G401.6 (cell line): ENCODE results near the gene ALDH2.
"Not testable (repeated sequence)": the region's sequence is repeated elsewhere in the genome, so short reads cannot be mapped to it uniquely, and the experiment has no call there.

Experiments
- FAIRE-seq: peaks from 2 replicates; lab custom pipeline; 2012; peaks lifted over from hg19 to GRCh38; lab: Jason Lieb, UNC

The ALDH2 gene

DNA sequence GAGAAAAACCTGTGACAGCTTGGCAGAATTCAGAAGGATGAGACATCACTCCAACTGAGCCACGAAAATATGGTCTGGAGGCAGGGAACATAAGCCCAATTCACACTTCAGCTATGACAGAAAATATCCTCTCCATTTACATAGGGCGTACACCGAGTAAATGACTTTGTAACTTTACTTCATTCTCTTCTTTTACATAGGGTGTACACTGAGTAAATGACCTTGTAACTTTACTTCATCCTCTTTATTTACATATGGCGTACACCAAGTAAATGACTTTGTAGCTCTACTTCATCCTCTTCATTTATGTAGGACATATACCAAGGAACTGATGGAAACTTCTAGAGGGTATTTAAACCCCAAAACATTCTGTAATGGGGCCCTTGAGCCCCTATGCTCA is 61.2 kb downstream of the ALDH2 start:
- no peak for FAIRE-seq

DNA sequence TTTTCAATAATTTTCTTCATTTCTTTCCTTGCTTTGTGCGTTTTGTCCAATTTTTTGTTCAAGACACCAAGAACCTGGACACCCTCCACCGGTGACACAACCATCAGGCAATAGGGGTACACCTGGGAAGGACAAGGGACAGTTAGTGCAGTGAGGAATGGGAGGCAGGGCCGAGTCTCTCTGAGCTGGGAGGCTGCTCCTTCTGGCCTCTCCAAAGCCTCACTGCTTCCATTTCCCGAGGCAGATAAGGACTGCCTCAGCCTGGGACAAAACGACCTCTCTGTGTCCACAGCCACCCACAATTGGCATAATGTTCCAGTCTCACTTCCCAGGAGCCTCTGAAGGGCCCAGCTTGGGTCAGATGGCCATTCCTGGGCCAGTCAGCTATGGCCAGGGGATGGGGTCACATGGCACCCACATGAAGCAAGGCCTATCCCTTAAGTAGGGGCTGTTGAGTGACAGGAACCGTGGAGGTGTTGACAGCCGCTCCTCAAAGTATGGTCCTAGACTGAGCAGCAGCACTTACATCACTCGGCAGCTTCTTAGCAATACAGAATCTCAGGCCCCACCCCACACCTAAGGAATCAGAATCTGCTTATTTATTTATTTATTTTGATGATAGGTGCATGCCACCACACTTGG is 61.7 kb downstream of the ALDH2 start:
- no peak for FAIRE-seq

DNA sequence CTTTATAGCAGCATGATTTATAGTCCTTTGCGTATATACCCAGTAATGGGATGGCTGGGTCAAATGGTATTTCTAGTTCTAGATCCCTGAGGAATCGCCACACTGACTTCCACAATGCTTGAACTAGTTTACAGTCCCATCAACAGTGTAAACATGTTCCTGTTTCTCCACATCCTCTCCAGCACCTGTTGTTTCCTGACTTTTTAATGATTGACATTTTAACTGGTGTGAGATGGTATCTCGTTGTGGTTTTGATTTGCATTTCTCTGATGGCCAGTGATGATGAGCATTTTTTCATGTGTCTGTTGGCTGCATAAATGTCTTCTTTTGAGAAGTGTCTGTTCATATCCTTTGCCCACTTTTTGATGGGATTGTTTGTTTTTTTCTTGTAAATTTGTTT is 62.9 kb downstream of the ALDH2 start:
- FAIRE-seq, result not testable (repeated sequence)

DNA sequence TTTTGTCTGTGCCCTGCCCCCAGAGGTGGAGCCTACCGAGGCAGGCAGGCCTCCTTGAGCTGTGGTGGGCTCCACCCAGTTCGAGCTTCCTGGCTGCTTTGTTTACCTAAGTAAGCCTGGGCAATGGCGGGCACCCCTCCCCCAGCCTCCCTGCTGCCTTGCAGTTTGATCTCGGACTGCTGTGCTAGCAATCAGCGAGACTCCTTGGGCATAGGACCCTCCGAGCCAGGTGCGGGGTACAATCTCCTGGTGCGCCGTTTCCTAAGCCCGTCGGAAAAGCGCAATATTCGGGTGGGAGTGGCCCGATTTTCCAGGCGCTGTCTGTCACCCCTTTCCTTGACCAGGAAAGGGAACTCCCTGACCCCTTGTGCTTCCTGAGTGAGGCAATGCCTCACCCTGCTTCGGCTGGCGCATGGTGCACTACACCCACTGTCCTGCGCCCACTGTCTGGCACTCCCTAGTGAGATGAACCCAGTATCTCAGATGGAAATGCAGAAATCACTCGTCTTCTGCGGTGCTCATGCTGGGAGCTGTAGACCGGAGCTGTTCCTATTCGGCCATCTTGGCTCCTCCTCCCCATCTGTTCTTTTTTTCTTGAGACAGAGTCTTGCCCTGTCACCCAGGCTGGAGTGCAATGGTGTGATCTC is 68.1 kb downstream of the ALDH2 start:
- FAIRE-seq, result not testable (repeated sequence)

DNA sequence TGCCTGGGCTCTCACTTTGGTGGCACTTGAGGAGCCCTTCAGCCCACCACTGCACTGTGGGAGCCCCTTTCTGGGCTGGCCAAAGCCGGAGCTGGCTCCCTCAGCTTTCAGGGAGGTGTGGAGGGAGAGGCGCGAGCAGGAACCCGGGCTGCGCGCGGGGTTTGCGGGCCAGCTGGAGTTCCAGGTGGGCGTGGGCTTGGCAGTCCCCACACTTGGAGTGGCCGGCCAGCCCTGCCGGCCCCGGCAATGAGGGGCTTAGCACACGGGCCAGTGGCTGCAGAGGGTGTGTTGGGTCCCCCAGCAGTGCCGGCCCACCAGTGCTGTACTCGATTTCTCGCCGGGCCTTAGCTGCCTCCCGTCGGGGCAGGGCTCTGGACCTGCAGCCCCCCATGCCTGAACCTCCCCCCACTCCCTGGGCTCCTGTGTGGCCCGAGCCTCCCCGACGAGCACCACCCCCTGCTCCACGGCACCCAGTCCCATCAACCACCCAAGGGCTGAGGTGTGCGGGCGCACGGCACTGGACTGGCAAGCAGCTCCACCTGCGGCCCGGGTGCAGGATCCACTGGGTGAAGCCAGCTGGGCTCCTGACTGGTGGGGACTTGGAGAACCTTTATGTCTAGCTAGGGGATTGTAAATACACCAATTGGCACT is 68.9 kb downstream of the ALDH2 start:
- FAIRE-seq, result not testable (repeated sequence)

DNA sequence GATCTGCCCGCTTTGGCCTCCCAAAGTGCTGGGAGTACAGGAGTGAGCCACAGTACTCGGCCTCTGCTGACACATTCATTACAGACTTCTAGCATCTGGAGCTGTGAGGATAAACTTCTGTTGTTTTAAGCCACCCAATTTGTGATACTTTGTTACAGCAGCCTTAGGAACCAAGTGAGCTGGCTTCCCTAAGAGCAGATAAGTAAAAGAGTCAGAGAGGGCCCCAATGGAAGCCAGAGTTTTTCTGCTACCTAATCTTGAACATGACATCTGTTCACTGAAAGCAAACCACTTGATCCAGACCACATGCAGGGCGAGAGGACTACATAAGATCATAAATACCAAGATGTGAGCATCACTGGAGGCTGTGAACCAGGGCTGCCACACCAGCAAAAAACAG is 71.6 kb downstream of the ALDH2 start:
- no peak for FAIRE-seq

DNA sequence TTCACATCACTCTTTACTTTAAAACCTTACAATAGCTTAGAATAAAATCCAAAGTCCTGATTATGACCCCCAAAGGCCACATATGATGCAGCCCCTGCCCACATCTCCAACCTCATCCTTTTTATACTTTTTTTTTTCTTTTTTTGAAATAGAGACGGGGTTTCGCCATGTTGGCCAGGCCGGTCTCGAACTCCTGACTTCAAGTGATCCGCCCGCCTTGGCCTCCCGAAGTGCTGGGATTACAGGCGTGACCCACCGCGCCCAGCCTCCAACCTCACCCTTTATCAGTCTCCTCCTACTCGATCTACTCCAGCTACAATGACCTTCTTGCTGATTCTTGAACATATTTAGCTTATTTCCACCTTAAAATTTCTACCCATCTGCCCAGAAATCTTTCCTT is 74.1 kb downstream of the ALDH2 start:
- no peak for FAIRE-seq

DNA sequence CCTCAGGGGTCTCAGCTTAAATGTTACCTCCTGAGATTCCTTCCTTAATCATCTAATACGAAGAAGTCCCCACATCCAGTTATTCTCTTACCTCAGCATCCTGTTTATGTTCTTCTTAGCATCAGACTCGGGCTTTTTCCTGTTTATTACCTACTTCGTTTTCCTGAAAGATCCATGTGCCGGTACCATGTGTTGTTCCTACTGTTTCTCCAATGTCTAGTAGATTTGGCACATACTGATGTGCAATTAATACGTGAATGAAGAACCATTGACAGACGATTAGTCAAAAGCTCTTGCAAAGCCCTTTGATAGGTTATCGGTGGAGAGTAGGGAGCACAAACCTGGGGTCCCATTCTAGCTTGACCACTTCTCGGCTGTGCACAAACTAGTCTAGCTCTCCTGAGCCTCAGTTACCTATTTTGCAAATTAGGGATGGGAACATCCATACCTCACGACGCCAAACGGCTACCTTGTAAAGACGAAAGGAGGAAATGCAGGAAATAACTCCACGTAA is 74.6 kb downstream of the ALDH2 start:
- FAIRE-seq, result no peak

DNA sequence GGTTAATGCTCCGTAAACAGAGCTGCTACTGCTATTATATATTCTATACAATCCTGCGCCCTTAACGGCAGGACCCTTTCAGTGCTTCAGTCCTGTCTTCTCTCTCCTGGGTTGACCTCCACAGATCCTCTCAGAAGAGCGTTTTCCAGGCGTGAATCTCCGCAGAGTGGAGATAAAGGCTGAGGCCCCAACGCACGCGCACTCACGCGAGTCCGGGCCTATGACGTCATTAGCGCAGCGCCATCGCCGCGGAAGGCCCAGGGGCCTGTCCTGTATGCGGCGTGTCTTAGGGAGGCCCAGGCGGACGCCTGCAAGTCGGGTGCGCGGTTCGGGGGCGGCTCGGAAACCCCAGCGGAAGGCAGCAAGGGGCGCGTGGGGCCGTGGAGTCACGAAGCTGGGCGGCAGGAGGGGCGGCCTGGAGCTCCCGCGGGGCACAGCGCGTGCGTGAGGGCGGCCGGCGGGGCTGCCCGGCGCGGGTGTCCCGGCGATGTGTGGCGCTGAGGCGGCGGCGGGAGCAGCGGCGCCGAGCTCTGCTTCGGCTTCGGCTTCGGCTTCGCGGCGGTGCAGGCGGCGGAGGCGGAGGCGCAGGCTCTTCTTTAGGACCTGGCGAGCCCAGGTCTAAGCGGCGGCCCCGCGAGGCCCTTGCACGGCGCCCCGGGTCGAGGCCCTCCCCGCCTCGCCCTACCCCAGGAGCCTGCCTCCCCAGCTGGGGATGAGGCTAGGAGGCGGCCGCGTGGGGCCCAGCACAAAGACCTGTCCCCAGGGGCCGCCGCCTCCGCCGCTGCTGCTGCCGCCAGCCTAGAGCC is 75.2 kb downstream of the ALDH2 start, which contains the start of gene MAPKAPK5:
TSS of gene MAPKAPK5 (plus strand) at position 479 of the 806 bp plus-strand sequence. CDS start 506 bp downstream, outside the sequence.
- peak; percentile 40 for FAIRE-seq

DNA sequence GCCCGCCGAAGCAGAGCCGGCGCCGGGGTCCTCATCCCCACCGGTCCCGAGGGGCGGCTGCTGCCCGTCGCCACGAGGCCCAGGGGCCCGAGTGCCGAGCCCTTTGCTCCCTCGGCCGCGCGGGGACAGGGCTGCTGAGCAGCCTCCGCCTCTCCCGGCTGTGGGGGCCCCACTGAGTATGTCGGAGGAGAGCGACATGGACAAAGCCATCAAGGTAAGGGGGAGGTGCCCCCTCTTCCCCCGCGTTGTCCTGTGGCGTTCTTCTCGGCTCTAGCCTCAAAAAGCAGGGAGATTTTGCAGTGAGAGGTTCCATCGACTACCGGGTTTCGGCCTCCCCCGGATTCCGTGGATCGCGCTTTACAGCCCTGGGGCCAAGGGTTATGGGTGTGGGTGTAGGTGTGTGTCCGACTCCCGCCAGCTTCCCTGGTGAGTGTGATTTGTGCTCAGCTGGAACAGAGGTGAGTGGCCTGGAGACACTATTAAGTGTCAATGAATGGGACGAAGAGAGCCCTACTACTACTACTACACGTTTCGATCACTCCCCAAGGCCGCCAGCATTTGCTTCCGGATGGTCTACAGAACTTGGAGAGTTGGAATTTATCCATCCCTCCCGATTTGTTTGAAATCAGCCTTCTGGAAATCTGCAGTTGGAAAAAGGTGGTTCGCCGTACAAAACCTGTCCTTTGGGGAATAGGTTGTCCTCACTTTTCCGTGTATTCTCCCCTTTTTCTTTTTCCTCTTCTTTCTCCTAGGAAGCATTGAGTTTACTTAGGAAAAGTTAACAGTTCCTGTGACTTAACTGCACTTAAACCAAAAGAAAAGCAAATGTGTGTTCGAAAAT is 76.0 kb downstream of the ALDH2 start:
- FAIRE-seq, result no peak

DNA sequence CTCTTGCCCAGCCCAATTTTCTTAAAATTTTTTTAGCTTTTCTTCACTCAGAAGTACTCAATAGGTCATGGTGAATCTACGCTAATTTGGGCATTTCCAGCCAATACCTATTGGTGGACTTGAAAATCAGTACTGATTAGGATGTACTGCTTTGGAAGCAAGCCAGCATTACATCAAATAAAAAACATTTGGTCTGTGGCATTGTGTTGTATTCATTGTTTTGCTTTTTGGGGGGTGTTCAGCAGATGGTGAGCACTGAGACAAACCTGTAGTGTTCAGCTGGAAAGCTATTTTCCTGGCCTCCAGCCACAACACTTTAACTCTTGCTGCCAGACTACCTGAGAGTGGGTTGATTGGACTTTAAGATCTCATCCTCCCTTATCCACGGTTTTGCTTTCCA is 79.3 kb downstream of the ALDH2 start:
- no peak for FAIRE-seq

DNA sequence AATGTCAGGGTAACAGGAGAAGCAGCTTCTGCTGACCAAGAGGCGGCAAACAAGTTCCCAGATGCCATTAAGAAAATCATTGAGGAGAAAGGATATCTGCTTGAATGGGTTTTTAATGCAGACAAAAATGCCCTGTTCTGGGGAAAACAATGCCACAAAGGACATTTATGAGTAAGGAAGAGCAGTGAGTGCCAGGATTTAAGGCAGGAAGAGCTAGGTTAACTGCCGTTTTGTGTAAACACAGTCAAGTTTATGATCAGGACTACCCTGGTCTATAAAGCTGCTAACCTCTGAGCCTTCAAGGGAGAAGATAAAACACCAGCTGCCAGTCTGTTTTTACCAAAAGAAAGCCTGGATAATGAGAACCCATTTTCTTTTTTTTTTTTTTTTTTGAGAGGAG is 83.8 kb downstream of the ALDH2 start:
- no peak for FAIRE-seq

DNA sequence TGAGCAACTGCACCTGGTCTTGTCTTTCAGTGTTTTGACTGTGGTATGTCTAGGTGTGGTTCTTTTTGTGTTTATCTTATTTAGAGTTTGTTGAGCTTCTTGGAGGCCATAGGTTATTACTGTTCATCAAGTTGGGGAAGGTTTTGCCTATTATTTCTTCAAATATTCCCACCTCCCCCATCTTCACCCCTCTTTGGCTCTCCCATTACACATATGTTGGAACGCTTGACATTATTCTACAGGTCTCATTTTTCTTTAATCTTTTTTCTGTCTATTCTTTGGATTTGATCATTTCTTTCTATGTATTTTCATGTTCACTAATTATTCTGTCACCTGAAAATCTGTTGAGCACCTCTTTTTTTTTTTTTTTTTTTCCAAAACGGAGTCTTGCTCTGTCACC is 91.5 kb downstream of the ALDH2 start:
- no peak for FAIRE-seq

DNA sequence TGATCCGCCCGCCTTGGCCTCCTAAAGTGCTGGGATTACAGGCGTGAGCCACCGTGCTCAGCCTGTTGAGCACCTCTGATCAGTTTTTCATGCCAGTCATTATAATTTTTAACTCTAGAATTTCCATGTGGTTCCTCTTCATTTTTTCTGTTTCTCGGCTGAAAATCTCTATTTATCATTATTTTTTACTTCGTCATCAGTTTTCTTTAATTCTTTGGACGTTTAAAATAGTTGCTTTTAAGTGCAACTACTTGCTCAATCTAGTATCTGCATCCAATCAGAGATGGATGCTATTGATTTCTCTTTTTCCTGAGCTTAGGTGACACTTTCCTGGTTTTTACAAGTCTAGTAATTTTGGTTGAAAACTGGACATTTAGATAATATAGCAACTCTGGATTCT is 92.0 kb downstream of the ALDH2 start:
- no peak for FAIRE-seq

DNA sequence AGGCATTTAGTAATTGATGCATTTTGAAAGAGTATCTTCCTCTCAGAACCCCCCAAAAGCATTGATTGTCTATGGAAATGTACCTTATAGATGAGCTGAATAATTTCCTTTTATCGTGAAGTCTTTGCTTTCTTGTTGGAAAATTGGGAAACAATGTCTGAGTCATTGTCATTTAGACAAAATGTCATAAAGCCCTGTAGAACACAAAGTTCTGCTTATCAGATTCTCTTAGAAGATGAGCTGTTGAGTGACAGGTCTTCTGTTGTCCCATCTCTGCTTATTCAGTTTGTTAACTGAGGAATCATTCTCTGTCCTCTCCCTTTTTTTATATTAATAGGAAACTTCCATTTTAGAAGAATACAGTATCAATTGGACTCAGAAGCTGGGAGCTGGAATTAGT is 98.2 kb downstream of the ALDH2 start:
- FAIRE-seq, result no peak
